Measurements from ENCODE around the gene CDC6.
A peak's percentile ranks its signal among the peaks of the same experiment; 100 is the strongest.

The CDC6 gene

GRCh38 chr17:40333781-40334448 is 46.2 kb downstream of the CDC6 start:
- Mint-ChIP-seq H3K27me3 (no peaks in the 10 kb centered on the region), H3K36me3 (ENCODE audit: insufficient read depth) (peaks cover 17% of the 10 kb centered on the region), H3K9me3 (no peaks in the 10 kb centered on the region), H3K4me1 (peaks cover 64% of the 10 kb centered on the region), H3K27ac (ENCODE audit: low read depth) (peak overlapping the region; percentile 67), H3K4me3 (peak overlapping the region; percentile 41)
- DNase-seq (ENCODE audit: low spot score in 2 of 2) (no peak), ATAC-seq (replicated peaks; ENCODE audit: extremely low read depth, poor library complexity, severe bottlenecking) (no peak)

- peaks cover 23% of the 10 kb centered on the region for H3K36me3 Mint-ChIP-seq (ENCODE audit: insufficient read depth)
- DNase-seq (ENCODE audit: low spot score in 2 of 2): no peak
- H3K4me3 Mint-ChIP-seq: no peak overlapping the region
- no peak for ATAC-seq (replicated peaks; ENCODE audit: extremely low read depth, poor library complexity, severe bottlenecking)
- H3K4me1 Mint-ChIP-seq: peaks cover 66% of the 10 kb centered on the region
- no peak overlapping the region for H3K27ac Mint-ChIP-seq (ENCODE audit: low read depth)
- H3K27me3 Mint-ChIP-seq: no peaks in the 10 kb centered on the region
- no peaks in the 10 kb centered on the region for H3K9me3 Mint-ChIP-seq
Measured at GRCh38 chr17:40335620-40336019, 47.9 kb downstream of the CDC6 start.

GRCh38 chr17:40337351-40337750 is 49.7 kb downstream of the CDC6 start:
- H3K27ac Mint-ChIP-seq (ENCODE audit: low read depth): peak overlapping the region; percentile 71
- ATAC-seq (replicated peaks; ENCODE audit: extremely low read depth, poor library complexity, severe bottlenecking): no peak
- H3K4me3 Mint-ChIP-seq: no peak overlapping the region
- H3K9me3 Mint-ChIP-seq: no peaks in the 10 kb centered on the region
- H3K27me3 Mint-ChIP-seq: no peaks in the 10 kb centered on the region
- H3K4me1 Mint-ChIP-seq: peaks cover 58% of the 10 kb centered on the region
- H3K36me3 Mint-ChIP-seq (ENCODE audit: insufficient read depth): peaks cover 30% of the 10 kb centered on the region
- no peak for DNase-seq (ENCODE audit: low spot score in 2 of 2)

DNA sequence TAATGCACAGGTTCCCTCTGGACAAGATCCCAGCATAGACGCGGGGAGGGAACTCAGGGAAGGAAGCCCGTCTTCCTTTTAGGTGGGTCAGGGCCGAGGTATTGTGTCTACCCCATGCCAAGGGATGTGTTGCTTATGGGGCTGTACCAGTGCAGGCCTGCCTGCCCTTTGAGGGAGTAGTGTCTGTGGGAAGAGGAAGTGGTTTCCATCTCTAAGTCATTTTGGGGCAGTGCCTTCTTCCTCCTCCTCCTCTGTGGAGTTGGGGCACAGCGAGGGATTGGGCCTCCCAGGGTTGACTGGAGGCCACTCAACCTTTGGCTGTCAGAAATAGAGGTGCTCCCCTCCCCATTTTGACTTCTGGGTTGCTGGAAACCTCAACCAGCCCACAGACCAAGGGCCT is 50.4 kb downstream of the CDC6 start:
- ATAC-seq (replicated peaks; ENCODE audit: extremely low read depth, poor library complexity, severe bottlenecking): no peak
- no peak overlapping the region for H3K4me3 Mint-ChIP-seq

DNA sequence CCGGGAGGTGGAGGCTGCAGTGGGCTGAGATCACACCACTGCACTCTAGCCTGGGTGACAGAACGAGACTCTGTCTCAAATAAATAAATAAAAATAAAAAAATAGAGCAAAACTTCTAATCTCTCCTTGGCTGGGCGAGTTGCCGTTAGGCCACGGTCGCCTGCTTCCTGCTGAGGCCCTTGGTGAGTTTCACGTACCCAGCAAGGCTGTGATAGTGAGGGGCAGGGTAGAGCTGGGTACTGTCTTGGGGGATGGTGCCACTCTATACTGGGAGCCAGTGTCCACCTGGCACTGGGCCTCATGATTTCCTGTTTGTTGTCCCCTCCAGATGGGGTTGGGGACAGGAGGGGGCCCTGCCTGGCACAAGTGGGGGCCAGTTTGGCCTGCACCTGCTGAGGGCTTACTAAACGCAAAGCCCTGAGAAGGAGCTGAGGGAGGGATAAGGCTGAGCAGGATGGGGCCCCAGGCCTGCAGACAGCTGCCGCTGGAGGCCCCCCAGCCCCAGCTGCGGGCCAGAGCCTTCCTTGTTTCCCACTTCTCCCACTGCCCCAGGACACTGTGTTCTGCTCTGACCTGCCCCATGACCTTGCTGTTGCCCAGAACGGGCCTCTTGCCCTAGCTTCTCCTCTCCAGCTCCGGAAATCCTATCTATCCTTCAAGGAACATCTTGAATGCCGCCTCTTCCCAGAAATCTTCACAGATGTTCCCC is 51.4 kb downstream of the CDC6 start:
- DNase-seq (ENCODE audit: low spot score in 2 of 2) (no peak), ATAC-seq (replicated peaks; ENCODE audit: extremely low read depth, poor library complexity, severe bottlenecking) (no peak)
- peak overlapping the region; percentile 44 for H3K4me3 Mint-ChIP-seq
- H3K9me3 Mint-ChIP-seq: no peaks in the 10 kb centered on the region
- H3K27ac Mint-ChIP-seq (ENCODE audit: low read depth): peak overlapping the region; percentile 89
- peaks cover 33% of the 10 kb centered on the region for H3K36me3 Mint-ChIP-seq (ENCODE audit: insufficient read depth)
- no peaks in the 10 kb centered on the region for H3K27me3 Mint-ChIP-seq
- H3K4me1 Mint-ChIP-seq: peaks cover 62% of the 10 kb centered on the region

More for the DNA sequence above, 50.4 kb downstream of the CDC6 start:
- H3K27me3 Mint-ChIP-seq: no peaks in the 10 kb centered on the region
- DNase-seq (ENCODE audit: low spot score in 2 of 2): no peak
- peaks cover 34% of the 10 kb centered on the region for H3K36me3 Mint-ChIP-seq (ENCODE audit: insufficient read depth)
- no peaks in the 10 kb centered on the region for H3K9me3 Mint-ChIP-seq
- H3K4me1 Mint-ChIP-seq: peaks cover 57% of the 10 kb centered on the region
- H3K27ac Mint-ChIP-seq (ENCODE audit: low read depth): peak overlapping the region; percentile 71

- peaks cover 62% of the 10 kb centered on the region for H3K4me1 Mint-ChIP-seq
- H3K4me3 Mint-ChIP-seq: peak overlapping the region; percentile 61
Measured at GRCh38 chr17:40340327-40340726, 52.6 kb downstream of the CDC6 start.

DNA sequence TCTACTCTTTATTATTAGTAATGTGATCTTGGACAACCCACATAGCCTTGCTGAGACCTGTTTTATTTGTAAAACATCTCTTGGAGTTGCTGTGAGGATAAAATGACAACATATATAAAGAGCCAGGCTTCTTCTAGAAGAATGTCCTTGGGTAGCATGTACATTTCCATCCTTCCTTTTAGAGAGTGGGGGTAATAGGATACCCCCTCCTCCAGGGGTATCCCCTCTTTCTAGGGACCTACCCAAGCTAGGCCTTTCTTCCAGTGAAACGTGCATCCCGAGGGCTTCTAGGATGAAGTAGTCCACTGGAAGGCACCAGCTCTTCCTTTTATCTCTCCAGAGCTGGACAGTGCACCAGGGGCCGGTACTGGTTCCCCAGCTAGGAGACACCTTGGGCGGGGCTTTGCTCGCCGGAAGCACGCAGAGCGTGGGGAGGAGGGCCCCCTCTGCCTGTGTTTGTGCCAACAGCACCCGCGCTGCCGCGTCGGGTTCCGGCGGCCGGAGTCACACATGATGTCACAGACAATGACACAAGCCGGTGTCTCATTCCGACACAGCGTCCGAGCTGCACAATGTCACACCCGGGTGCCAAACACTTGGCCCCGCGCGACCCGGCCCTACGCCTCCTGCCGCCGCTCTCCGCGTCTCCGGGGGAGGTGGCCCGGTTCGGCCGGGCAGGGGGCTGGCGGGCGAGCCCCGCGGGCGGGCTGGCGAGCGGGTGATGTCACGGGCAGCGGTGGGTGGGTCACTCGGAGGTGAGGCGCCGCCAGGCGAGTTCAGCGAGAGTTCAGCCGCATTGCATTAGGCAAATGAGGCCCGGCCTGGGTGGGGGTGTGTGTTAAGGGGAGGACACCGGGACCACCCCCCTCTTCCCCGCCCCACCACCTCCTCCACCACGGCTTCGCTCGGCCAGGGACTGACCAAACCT is 53.5 kb downstream of the CDC6 start:
- Mint-ChIP-seq H3K4me3 (peak overlapping the region; percentile 61), H3K27me3 (no peaks in the 10 kb centered on the region), H3K9me3 (no peaks in the 10 kb centered on the region), H3K36me3 (ENCODE audit: insufficient read depth) (peaks cover 35% of the 10 kb centered on the region), H3K4me1 (peaks cover 65% of the 10 kb centered on the region), H3K27ac (ENCODE audit: low read depth) (peak overlapping the region; percentile 89)
- DNase-seq (ENCODE audit: low spot score in 2 of 2) (peak; percentile 83 to 91), ATAC-seq (replicated peaks; ENCODE audit: extremely low read depth, poor library complexity, severe bottlenecking) (peak; percentile 81)

More at GRCh38 chr17:40340327-40340726, 52.6 kb downstream of the CDC6 start:
- no peaks in the 10 kb centered on the region for H3K9me3 Mint-ChIP-seq
- DNase-seq (ENCODE audit: low spot score in 2 of 2) (no peak), ATAC-seq (replicated peaks; ENCODE audit: extremely low read depth, poor library complexity, severe bottlenecking) (no peak)
- H3K36me3 Mint-ChIP-seq (ENCODE audit: insufficient read depth): peaks cover 35% of the 10 kb centered on the region
- no peaks in the 10 kb centered on the region for H3K27me3 Mint-ChIP-seq
- H3K27ac Mint-ChIP-seq (ENCODE audit: low read depth): peak overlapping the region; percentile 89

DNA sequence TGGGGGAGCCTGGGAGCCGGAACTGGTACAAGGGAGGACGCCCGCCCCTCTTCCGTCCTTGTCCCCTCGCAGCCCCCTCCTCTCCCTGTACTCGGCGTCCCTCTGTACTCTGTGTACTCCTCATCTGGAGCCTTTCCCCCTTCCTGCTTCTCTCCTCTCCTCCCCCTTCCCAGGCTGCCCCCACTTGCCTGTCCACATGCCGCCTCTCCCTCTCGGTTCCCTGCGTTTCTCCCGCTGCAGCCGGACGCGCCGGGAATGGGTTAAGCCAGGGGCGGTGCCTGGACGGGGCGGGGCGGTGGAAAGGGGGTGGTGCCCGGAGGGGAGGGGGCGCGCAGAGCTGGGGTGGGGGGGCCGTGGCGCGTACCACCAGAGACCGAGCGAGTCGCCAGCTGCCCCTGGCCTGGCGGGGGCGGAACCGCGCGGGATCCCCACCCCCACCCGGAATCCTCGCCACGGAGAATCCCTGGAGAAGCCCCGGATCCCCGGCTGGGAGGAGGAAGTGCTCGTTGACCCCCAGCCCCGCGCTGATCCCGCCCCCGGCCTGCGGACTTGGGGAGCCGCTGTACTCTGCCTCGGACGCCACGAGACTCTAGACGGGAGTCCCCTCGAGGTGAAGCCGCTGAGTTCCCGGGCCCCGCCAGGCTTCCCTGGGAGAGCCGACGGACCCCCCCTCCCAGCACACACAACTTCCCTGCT is 54.3 kb downstream of the CDC6 start:
- Mint-ChIP-seq H3K4me3 (peak overlapping the region; percentile 61), H3K27me3 (no peaks in the 10 kb centered on the region), H3K4me1 (peaks cover 65% of the 10 kb centered on the region), H3K27ac (ENCODE audit: low read depth) (peak overlapping the region; percentile 89), H3K36me3 (ENCODE audit: insufficient read depth) (peaks cover 32% of the 10 kb centered on the region), H3K9me3 (no peaks in the 10 kb centered on the region)
- no peak for DNase-seq (ENCODE audit: low spot score in 2 of 2)
- ATAC-seq (replicated peaks; ENCODE audit: extremely low read depth, poor library complexity, severe bottlenecking): no peak

- peaks cover 32% of the 10 kb centered on the region for H3K36me3 Mint-ChIP-seq (ENCODE audit: insufficient read depth)
- H3K27me3 Mint-ChIP-seq: no peaks in the 10 kb centered on the region
- H3K27ac Mint-ChIP-seq (ENCODE audit: low read depth): peak overlapping the region; percentile 89
- no peaks in the 10 kb centered on the region for H3K9me3 Mint-ChIP-seq
- peak overlapping the region; percentile 61 for H3K4me3 Mint-ChIP-seq
- no peak for DNase-seq (ENCODE audit: low spot score in 2 of 2)
- peaks cover 65% of the 10 kb centered on the region for H3K4me1 Mint-ChIP-seq
- no peak for ATAC-seq (replicated peaks; ENCODE audit: extremely low read depth, poor library complexity, severe bottlenecking)
Measured at GRCh38 chr17:40342504-40343218, 55.0 kb downstream of the CDC6 start.

- Mint-ChIP-seq H3K36me3 (ENCODE audit: insufficient read depth) (peaks cover 31% of the 10 kb centered on the region), H3K27me3 (no peaks in the 10 kb centered on the region), H3K27ac (ENCODE audit: low read depth) (peak overlapping the region; percentile 89), H3K9me3 (no peaks in the 10 kb centered on the region), H3K4me3 (peak overlapping the region; percentile 61), H3K4me1 (peaks cover 64% of the 10 kb centered on the region)
- DNase-seq (ENCODE audit: low spot score in 2 of 2) (no peak), ATAC-seq (replicated peaks; ENCODE audit: extremely low read depth, poor library complexity, severe bottlenecking) (no peak)
Measured at GRCh38 chr17:40343219-40344119, 55.8 kb downstream of the CDC6 start.

Measured in central memory CD8-positive, alpha-beta T cell (primary cell).